Measurements from ENCODE around the gene CEBPB. TPM values are rescaled to one million over a fixed set of nuclear protein-coding genes. Genes with fewer than 3 reads are reported as not detected.

Gene CEBPB
- total and polyA plus RNA-seq, 9 donors: 5.3 to 14.2 (median 7.7) TPM

GRCh38 chr20:50219600-50219999, 29.0 kb downstream of the CEBPB start:
- H3K4me3 ChIP-seq (ENCODE audit: low read length): no peak overlapping the region
- WGBS (ENCODE audit: insufficient coverage): 100% methylated on average over 4 of the region's 4 CpGs
- no peak for DNase-seq
- no peaks in the 10 kb centered on the region for H3K4me1 ChIP-seq (ENCODE audit: control insufficient read depth, insufficient read depth, low read length)
- peaks cover 5% of the 10 kb centered on the region for H3K9me3 ChIP-seq (replicated peaks; ENCODE audit: control insufficient read depth, low read depth, low read length)
- peaks cover 2% of the 10 kb centered on the region for H3K27me3 ChIP-seq (ENCODE audit: control insufficient read depth, insufficient read depth, low read length)
- no peaks in the 10 kb centered on the region for H3K36me3 ChIP-seq (ENCODE audit: control insufficient read depth, insufficient read depth, low read length)
- no peak overlapping the region for H3K27ac ChIP-seq (ENCODE audit: low read length)

- no peak overlapping the region for H3K27ac ChIP-seq (ENCODE audit: low read length)
- 66% methylated on average over 6 of the region's 11 CpGs for WGBS (ENCODE audit: insufficient coverage)
- H3K4me1 ChIP-seq (ENCODE audit: control insufficient read depth, insufficient read depth, low read length): peaks cover 3% of the 10 kb centered on the region
These were observed 29.7 kb downstream of the CEBPB start for GRCh38 chr20:50220093-50220893.

GRCh38 chr20:50220894-50221365, 30.3 kb downstream of the CEBPB start:
- no peak overlapping the region for H3K4me3 ChIP-seq (ENCODE audit: low read length)
- no peak for DNase-seq
- peaks cover 5% of the 10 kb centered on the region for H3K9me3 ChIP-seq (replicated peaks; ENCODE audit: control insufficient read depth, low read depth, low read length)
- no peak overlapping the region for H3K27ac ChIP-seq (ENCODE audit: low read length)
- peaks cover 3% of the 10 kb centered on the region for H3K4me1 ChIP-seq (ENCODE audit: control insufficient read depth, insufficient read depth, low read length)
- no peaks in the 10 kb centered on the region for H3K36me3 ChIP-seq (ENCODE audit: control insufficient read depth, insufficient read depth, low read length)
- H3K27me3 ChIP-seq (ENCODE audit: control insufficient read depth, insufficient read depth, low read length): peaks cover 2% of the 10 kb centered on the region
- 85% methylated on average over 7 of the region's 13 CpGs for WGBS (ENCODE audit: insufficient coverage)

More at GRCh38 chr20:50220093-50220893, 29.7 kb downstream of the CEBPB start:
- DNase-seq: no peak
- peaks cover 2% of the 10 kb centered on the region for H3K27me3 ChIP-seq (ENCODE audit: control insufficient read depth, insufficient read depth, low read length)
- H3K36me3 ChIP-seq (ENCODE audit: control insufficient read depth, insufficient read depth, low read length): no peaks in the 10 kb centered on the region
- peaks cover 5% of the 10 kb centered on the region for H3K9me3 ChIP-seq (replicated peaks; ENCODE audit: control insufficient read depth, low read depth, low read length)
- H3K4me3 ChIP-seq (ENCODE audit: low read length): no peak overlapping the region

GRCh38 chr20:50221501-50222308, 31.1 kb downstream of the CEBPB start:
- no peak for DNase-seq
- Histone ChIP-seq H3K9me3 (replicated peaks; ENCODE audit: control insufficient read depth, low read depth, low read length) (peaks cover 5% of the 10 kb centered on the region), H3K27ac (ENCODE audit: low read length) (no peak overlapping the region), H3K4me1 (ENCODE audit: control insufficient read depth, insufficient read depth, low read length) (peaks cover 8% of the 10 kb centered on the region), H3K36me3 (ENCODE audit: control insufficient read depth, insufficient read depth, low read length) (no peaks in the 10 kb centered on the region), H3K27me3 (ENCODE audit: control insufficient read depth, insufficient read depth, low read length) (peaks cover 2% of the 10 kb centered on the region), H3K4me3 (ENCODE audit: low read length) (no peak overlapping the region)
- 71% methylated on average over 15 of the region's 18 CpGs for WGBS (ENCODE audit: insufficient coverage)

GRCh38 chr20:50222309-50223038, 31.8 kb downstream of the CEBPB start:
- WGBS (ENCODE audit: insufficient coverage): 87% methylated on average over 9 of the region's 12 CpGs
- H3K4me1 ChIP-seq (ENCODE audit: control insufficient read depth, insufficient read depth, low read length): peaks cover 8% of the 10 kb centered on the region
- H3K4me3 ChIP-seq (ENCODE audit: low read length): no peak overlapping the region
- peaks cover 2% of the 10 kb centered on the region for H3K27me3 ChIP-seq (ENCODE audit: control insufficient read depth, insufficient read depth, low read length)
- no peak for DNase-seq
- H3K36me3 ChIP-seq (ENCODE audit: control insufficient read depth, insufficient read depth, low read length): no peaks in the 10 kb centered on the region
- H3K27ac ChIP-seq (ENCODE audit: low read length): no peak overlapping the region
- H3K9me3 ChIP-seq (replicated peaks; ENCODE audit: control insufficient read depth, low read depth, low read length): peaks cover 5% of the 10 kb centered on the region

GRCh38 chr20:50223039-50224005, 32.7 kb downstream of the CEBPB start:
- no peaks in the 10 kb centered on the region for H3K27me3 ChIP-seq (ENCODE audit: control insufficient read depth, insufficient read depth, low read length)
- H3K9me3 ChIP-seq (replicated peaks; ENCODE audit: control insufficient read depth, low read depth, low read length): peaks cover 5% of the 10 kb centered on the region
- 88% methylated on average over 20 of the region's 28 CpGs for WGBS (ENCODE audit: insufficient coverage)
- H3K4me3 ChIP-seq (ENCODE audit: low read length): no peak overlapping the region
- DNase-seq: no peak
- peaks cover 8% of the 10 kb centered on the region for H3K4me1 ChIP-seq (ENCODE audit: control insufficient read depth, insufficient read depth, low read length)
- no peaks in the 10 kb centered on the region for H3K36me3 ChIP-seq (ENCODE audit: control insufficient read depth, insufficient read depth, low read length)
- H3K27ac ChIP-seq (ENCODE audit: low read length): no peak overlapping the region

GRCh38 chr20:50224052-50224451, 33.4 kb downstream of the CEBPB start:
- no peaks in the 10 kb centered on the region for H3K36me3 ChIP-seq (ENCODE audit: control insufficient read depth, insufficient read depth, low read length)
- DNase-seq: no peak
- H3K4me3 ChIP-seq (ENCODE audit: low read length): no peak overlapping the region
- no peak overlapping the region for H3K27ac ChIP-seq (ENCODE audit: low read length)
- H3K27me3 ChIP-seq (ENCODE audit: control insufficient read depth, insufficient read depth, low read length): no peaks in the 10 kb centered on the region
- peaks cover 5% of the 10 kb centered on the region for H3K9me3 ChIP-seq (replicated peaks; ENCODE audit: control insufficient read depth, low read depth, low read length)
- 88% methylated on average over 1 of the region's 1 CpG for WGBS (ENCODE audit: insufficient coverage)
- H3K4me1 ChIP-seq (ENCODE audit: control insufficient read depth, insufficient read depth, low read length): peaks cover 8% of the 10 kb centered on the region

- Histone ChIP-seq H3K9me3 (replicated peaks; ENCODE audit: control insufficient read depth, low read depth, low read length) (peaks cover 5% of the 10 kb centered on the region), H3K36me3 (ENCODE audit: control insufficient read depth, insufficient read depth, low read length) (no peaks in the 10 kb centered on the region), H3K27me3 (ENCODE audit: control insufficient read depth, insufficient read depth, low read length) (no peaks in the 10 kb centered on the region), H3K4me1 (ENCODE audit: control insufficient read depth, insufficient read depth, low read length) (peaks cover 8% of the 10 kb centered on the region), H3K27ac (ENCODE audit: low read length) (peak overlapping the region; percentile 70), H3K4me3 (ENCODE audit: low read length) (no peak overlapping the region)
- peak; percentile 92 for DNase-seq
- 43% methylated on average over 5 of the region's 10 CpGs for WGBS (ENCODE audit: insufficient coverage)
These were observed 34.1 kb downstream of the CEBPB start for GRCh38 chr20:50224531-50225255.
